Measurements from ENCODE around the gene EGFLAM. TPM values are rescaled to one million over a fixed set of nuclear protein-coding genes. Genes with fewer than 3 reads are reported as not detected.

EGFLAM gene
- total RNA-seq, 1 experiment from 2014 or later = 0.33 TPM

DNA sequence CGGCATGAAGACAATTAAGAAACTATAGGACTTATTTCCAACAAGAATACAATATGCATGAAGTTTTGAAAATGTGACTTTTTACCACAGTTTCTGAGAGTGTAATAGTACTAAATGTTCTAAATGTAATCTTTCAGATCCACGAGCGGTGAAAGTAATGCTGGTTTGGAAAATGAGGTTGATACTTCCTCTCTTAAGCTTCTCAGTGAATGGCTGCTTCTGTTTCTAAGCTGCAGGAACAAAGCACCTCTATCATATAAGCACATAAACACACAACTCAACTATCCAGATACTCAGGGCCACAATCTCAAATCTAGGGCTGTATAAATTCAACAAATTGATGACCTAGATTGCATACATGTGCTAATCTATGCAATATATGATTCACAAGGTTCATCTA, 219.8 kb downstream of the EGFLAM start:
- Histone ChIP-seq H3K23me2 (ENCODE audit: insufficient read length, low read depth, low read length, poor library complexity, severe bottlenecking) (no peaks in the 10 kb centered on the region), H4K20me1 (ENCODE audit: control insufficient read depth, insufficient read depth, insufficient read length) (no peaks in the 10 kb centered on the region), H3K79me1 (ENCODE audit: insufficient read depth, low read depth, low read length, poor library complexity, severe bottlenecking) (no peaks in the 10 kb centered on the region), H2BK5ac (ENCODE audit: insufficient read length, low read length) (no peak overlapping the region), H3K56ac (ENCODE audit: insufficient read length, low read depth, low read length) (no peak overlapping the region), H3K14ac (ENCODE audit: insufficient read depth, low read length) (no peak overlapping the region), H4K8ac (replicated peaks; ENCODE audit: insufficient read length, low read depth, low read length) (no peak overlapping the region), H4K91ac (ENCODE audit: insufficient read length, low read depth, low read length) (no peak overlapping the region), H2BK15ac (ENCODE audit: low read depth, low read length) (no peak overlapping the region), H3K4me2 (ENCODE audit: insufficient read depth, insufficient read length, low read length) (no peak overlapping the region), H4K5ac (ENCODE audit: insufficient read length, low read depth, low read length) (no peak overlapping the region), H2AK5ac (ENCODE audit: insufficient read length, low read length) (no peak overlapping the region), H3K23ac (ENCODE audit: insufficient read length, low read depth, low read length) (no peak overlapping the region), H3K4me1 (ENCODE audit: insufficient read depth, low read length) (no peaks in the 10 kb centered on the region), H2BK12ac (ENCODE audit: insufficient read length, low read depth, low read length) (no peak overlapping the region), H3K27ac (ENCODE audit: insufficient read length, low read depth, low read length) (no peak overlapping the region), H3K27me3 (ENCODE audit: insufficient read depth, low read length) (no peaks in the 10 kb centered on the region), H3K4ac (ENCODE audit: low read depth, low read length) (no peak overlapping the region), H2AFZ (ENCODE audit: low read length) (no peak overlapping the region), H3K9ac (ENCODE audit: extremely low read depth, insufficient read length, low read length) (no peak overlapping the region), H3K79me2 (ENCODE audit: insufficient read depth, low read length) (no peaks in the 10 kb centered on the region), H2BK20ac (ENCODE audit: low read depth, low read length, poor library complexity, severe bottlenecking) (no peak overlapping the region), H3T11ph (ENCODE audit: low read length) (no peak overlapping the region), H3K9me3 (ENCODE audit: control insufficient read depth, low read depth, low read length) (no peaks in the 10 kb centered on the region), H2BK120ac (ENCODE audit: low read depth, low read length, poor library complexity, severe bottlenecking) (no peak overlapping the region), H3K18ac (ENCODE audit: insufficient read length, low read depth, low read length) (no peak overlapping the region)
- Mint-ChIP-seq H3K36me3 (ENCODE audit: insufficient read depth in 1 of 3, low read depth in 3 of 3) (no peaks in the 10 kb centered on the region; a peak in 1 of 7 replicates), H3K4me1 (peaks cover under 1 to 5% of the 10 kb centered on the region in 2 experiments; a peak in 3 of 4 replicates), H3K27me3 (ENCODE audit: low read depth) (no peaks in the 10 kb centered on the region), H3K27ac (no peak overlapping the region), H3K9me3 (no peaks in the 10 kb centered on the region), H3K4me3 (no peak overlapping the region)
- no peak for DNase-seq
- no CpG with 5 or more reads among the region's 3 CpGs for WGBS (ENCODE audit: extremely low coverage, insufficient read length, low lambda C conversion rate)
- TF ChIP-seq, protein P1, sequence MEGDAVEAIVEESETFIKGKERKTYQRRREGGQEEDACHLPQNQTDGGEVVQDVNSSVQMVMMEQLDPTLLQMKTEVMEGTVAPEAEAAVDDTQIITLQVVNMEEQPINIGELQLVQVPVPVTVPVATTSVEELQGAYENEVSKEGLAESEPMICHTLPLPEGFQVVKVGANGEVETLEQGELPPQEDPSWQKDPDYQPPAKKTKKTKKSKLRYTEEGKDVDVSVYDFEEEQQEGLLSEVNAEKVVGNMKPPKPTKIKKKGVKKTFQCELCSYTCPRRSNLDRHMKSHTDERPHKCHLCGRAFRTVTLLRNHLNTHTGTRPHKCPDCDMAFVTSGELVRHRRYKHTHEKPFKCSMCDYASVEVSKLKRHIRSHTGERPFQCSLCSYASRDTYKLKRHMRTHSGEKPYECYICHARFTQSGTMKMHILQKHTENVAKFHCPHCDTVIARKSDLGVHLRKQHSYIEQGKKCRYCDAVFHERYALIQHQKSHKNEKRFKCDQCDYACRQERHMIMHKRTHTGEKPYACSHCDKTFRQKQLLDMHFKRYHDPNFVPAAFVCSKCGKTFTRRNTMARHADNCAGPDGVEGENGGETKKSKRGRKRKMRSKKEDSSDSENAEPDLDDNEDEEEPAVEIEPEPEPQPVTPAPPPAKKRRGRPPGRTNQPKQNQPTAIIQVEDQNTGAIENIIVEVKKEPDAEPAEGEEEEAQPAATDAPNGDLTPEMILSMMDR (conservative IDR thresholded peaks at IDR 0.05) = no peak
